RWPE1 (cell line): ENCODE measurements around the gene NPFFR1.

Experiments
- CTCF ChIA-PET: fragments of 350-600 bp; sonication (Branson Sonifier 250); formaldehyde crosslinking; extraction: SDS; loops from one replicate; lab custom pipeline; 2021; lab: Yijun Ruan, JAX
- POLR2A ChIA-PET: fragments of 400-600 bp; formaldehyde crosslinking; extraction: SDS; loops from one replicate; lab custom pipeline; 2020; ENCODE audit warnings: antibody characterized with exemption; ENCODE audit not compliant: low non-redundant PET; lab: Yijun Ruan, JAX
- DNase-seq: peaks from one replicate; pipeline ENCODE4 v3.0.0; 2012; ENCODE audit warnings: low spot score
- H3K27ac ChIP-seq: fragments of 450-650 bp; 2 replicates; pipeline ENCODE4 v1.5.1; 2017
- TF ChIP-seq, protein P1 (sequence below): fragments of 450-650 bp; conservative IDR thresholded peaks from 2 replicates; pipeline ENCODE4 v1.5.1; 2017; ENCODE audit warnings: low read depth, mild to moderate bottlenecking

NPFFR1 gene

GRCh38 chr10:70309661-70310060 lies 25.9 kb upstream of the NPFFR1 start:
- POLR2A ChIA-PET: no interaction called here
- TF ChIP-seq, protein P1, sequence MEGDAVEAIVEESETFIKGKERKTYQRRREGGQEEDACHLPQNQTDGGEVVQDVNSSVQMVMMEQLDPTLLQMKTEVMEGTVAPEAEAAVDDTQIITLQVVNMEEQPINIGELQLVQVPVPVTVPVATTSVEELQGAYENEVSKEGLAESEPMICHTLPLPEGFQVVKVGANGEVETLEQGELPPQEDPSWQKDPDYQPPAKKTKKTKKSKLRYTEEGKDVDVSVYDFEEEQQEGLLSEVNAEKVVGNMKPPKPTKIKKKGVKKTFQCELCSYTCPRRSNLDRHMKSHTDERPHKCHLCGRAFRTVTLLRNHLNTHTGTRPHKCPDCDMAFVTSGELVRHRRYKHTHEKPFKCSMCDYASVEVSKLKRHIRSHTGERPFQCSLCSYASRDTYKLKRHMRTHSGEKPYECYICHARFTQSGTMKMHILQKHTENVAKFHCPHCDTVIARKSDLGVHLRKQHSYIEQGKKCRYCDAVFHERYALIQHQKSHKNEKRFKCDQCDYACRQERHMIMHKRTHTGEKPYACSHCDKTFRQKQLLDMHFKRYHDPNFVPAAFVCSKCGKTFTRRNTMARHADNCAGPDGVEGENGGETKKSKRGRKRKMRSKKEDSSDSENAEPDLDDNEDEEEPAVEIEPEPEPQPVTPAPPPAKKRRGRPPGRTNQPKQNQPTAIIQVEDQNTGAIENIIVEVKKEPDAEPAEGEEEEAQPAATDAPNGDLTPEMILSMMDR: no peak
- no peak for DNase-seq
- CTCF ChIA-PET: interaction anchor here (0.5 kb wide), 1 partner anchor 75 kb away, joined by 4 read pairs; no protein-coding TSS in a partner anchor
- no peak overlapping the region for H3K27ac ChIP-seq

GRCh38 chr10:70308121-70309060 lies 24.6 kb upstream of the NPFFR1 start:
- TF ChIP-seq, protein P1: no peak
- H3K27ac ChIP-seq: no peak overlapping the region
- ChIA-PET CTCF (interaction anchor here (0.6 to 1.0 kb wide), 3 partner anchors 35 to 56 kb away, joined by 3 read pairs; no protein-coding TSS in a partner anchor), POLR2A (no interaction called here)
- DNase-seq: no peak

DNA sequence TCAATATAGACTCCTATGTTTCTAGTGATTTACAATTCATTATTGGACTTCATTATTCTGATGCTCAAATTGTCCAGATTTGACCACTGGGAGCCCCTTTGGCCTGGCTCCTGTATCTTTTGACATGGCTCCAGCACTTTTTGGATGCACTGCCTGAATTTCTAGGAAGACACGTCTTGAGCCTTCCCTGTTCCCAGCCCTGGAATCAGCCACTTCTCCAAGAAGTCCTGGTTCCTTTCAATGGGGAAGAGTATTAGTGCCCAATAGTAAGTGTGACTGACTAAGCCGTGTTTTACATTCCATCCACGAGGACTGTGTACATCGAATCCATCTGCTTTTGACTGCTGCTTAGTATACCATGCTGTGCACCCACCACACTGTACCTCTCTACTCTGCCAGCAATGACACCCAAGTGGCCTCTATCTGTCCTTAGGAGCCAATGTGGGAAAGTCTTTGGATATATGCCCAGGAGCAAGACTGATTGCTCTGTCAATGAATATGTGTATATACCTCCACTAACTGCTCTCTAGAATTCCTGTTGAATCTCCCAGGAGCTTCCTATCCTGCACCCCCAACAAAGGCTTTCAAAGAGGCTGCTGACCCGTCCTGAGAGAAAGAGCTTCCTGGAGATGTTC lies 23.2 kb upstream of the NPFFR1 start:
- DNase-seq: no peak
- POLR2A ChIA-PET: no interaction called here
- no peak overlapping the region for H3K27ac ChIP-seq
- TF ChIP-seq, protein P1: no peak
- CTCF ChIA-PET: interaction anchor here (0.8 kb wide), 1 partner anchor 34 kb away, joined by 3 read pairs; no protein-coding TSS in a partner anchor

GRCh38 chr10:70306181-70306705 lies 22.4 kb upstream of the NPFFR1 start:
- no peak for DNase-seq
- POLR2A ChIA-PET: no interaction called here
- TF ChIP-seq, protein P1: no peak
- H3K27ac ChIP-seq: no peak overlapping the region
- CTCF ChIA-PET: no interaction called here

GRCh38 chr10:70303730-70304129 lies 19.9 kb upstream of the NPFFR1 start:
- no peak for DNase-seq
- ChIA-PET CTCF (interaction anchor here (0.6 kb wide), 1 partner anchor 165 kb away, joined by 3 read pairs; no protein-coding TSS in a partner anchor), POLR2A (no interaction called here)
- H3K27ac ChIP-seq: no peak overlapping the region
- TF ChIP-seq, protein P1: no peak

DNA sequence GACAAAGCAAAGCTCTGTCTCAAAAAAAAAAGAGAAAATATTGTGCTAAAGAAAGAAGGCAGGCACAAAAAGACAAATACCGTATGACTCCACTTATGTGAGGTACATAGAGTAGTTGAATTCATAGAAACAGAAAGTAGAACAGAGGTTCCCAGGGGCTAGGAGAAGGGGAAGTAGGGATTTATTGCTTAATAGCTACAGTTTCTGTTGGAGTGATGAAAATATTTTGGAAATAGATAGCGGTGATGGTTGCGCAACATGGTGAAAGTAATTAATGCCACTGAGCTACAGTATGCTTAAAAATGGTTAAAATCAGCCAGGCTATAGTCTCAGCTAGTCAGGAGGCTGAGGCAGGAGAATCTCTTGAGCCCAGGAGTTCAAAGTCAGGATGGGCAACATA lies 18.5 kb upstream of the NPFFR1 start:
- POLR2A ChIA-PET: no interaction called here

More for the DNA sequence above, 18.5 kb upstream of the NPFFR1 start:
- H3K27ac ChIP-seq: peak overlapping the region; percentile 53
- TF ChIP-seq, protein P1: no peak
- DNase-seq: no peak
- CTCF ChIA-PET: interaction anchor here (0.6 to 0.7 kb wide), 2 partner anchors 81 to 235 kb away, joined by 3 read pairs; no protein-coding TSS in a partner anchor
